Nucleus accumbens (tissue), 56 donors: ENCODE data around the gene TTC33.
A peak's percentile ranks its signal among the peaks of the same experiment; 100 is the strongest.

ENCODE experiments used
- DNase-seq, 56 donors: peaks; one replicate each; lab custom pipeline; 2025; lab: John Stamatoyannopoulos, UW

TTC33 gene

GRCh38 chr5:40494631-40495236 lies 261.0 kb downstream of the TTC33 start:
- no peak for DNase-seq

- DNase-seq = no peak
Measured at GRCh38 chr5:40492056-40492455, 263.7 kb downstream of the TTC33 start.

- no peak for DNase-seq
Measured at GRCh38 chr5:40491644-40492043, 264.1 kb downstream of the TTC33 start.

GRCh38 chr5:40490464-40491111 lies 265.2 kb downstream of the TTC33 start:
- DNase-seq = no peak

- DNase-seq = no peak
Measured at GRCh38 chr5:40489421-40489820, 266.3 kb downstream of the TTC33 start.

GRCh38 chr5:40486437-40487275 lies 269.1 kb downstream of the TTC33 start:
- DNase-seq = peak in 2 of 56 donors; percentile 1 to 2

- DNase-seq = no peak
Measured at GRCh38 chr5:40485021-40485998, 270.5 kb downstream of the TTC33 start.

GRCh38 chr5:40484495-40484894 lies 271.3 kb downstream of the TTC33 start:
- no peak for DNase-seq

- no peak for DNase-seq
Measured at GRCh38 chr5:40483316-40483715, 272.4 kb downstream of the TTC33 start.

- DNase-seq = no peak
Measured at GRCh38 chr5:40481241-40481640, 274.5 kb downstream of the TTC33 start.

GRCh38 chr5:40480392-40480791 lies 275.4 kb downstream of the TTC33 start:
- no peak for DNase-seq

GRCh38 chr5:40479939-40480338 lies 275.8 kb downstream of the TTC33 start:
- no peak for DNase-seq

- DNase-seq = no peak
Measured at GRCh38 chr5:40478766-40479165, 277.0 kb downstream of the TTC33 start.

- no peak for DNase-seq
Measured at GRCh38 chr5:40477856-40478546, 277.8 kb downstream of the TTC33 start.

GRCh38 chr5:40475561-40475960 lies 280.2 kb downstream of the TTC33 start:
- DNase-seq = no peak

GRCh38 chr5:40474250-40474649 lies 281.5 kb downstream of the TTC33 start:
- no peak for DNase-seq

- no peak for DNase-seq
Measured at GRCh38 chr5:40465416-40465815, 290.3 kb downstream of the TTC33 start.

- no peak for DNase-seq
Measured at GRCh38 chr5:40464511-40464910, 291.2 kb downstream of the TTC33 start.
